ENCODE data around the gene MPP1.

The MPP1 gene

DNA sequence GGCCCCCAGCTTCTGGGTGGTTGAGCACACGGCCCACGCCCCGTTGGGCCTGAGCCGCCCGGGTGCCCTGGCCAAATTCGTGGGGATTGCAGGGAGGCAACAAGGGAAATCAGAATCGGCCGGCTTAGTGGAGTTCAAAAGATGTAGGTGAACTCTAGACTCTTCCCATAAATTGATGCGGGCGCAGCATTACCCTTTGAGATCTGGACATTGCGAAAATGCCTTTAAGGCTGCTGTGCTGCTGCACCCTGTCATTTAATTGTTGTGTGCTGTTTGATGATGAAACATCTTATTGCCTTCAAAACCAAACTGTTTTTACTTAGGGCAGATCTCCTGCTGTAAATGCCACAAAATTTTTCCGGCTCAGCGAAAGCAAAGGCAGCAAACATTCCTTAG, 409 bp upstream of the MPP1 start:
- in situ Hi-C loops (cut with HindIII; ENCODE audit: low pct_ligation_motif_present, low sequenced_read_pairs): no loop called here
- TF ChIP-seq, protein P1, sequence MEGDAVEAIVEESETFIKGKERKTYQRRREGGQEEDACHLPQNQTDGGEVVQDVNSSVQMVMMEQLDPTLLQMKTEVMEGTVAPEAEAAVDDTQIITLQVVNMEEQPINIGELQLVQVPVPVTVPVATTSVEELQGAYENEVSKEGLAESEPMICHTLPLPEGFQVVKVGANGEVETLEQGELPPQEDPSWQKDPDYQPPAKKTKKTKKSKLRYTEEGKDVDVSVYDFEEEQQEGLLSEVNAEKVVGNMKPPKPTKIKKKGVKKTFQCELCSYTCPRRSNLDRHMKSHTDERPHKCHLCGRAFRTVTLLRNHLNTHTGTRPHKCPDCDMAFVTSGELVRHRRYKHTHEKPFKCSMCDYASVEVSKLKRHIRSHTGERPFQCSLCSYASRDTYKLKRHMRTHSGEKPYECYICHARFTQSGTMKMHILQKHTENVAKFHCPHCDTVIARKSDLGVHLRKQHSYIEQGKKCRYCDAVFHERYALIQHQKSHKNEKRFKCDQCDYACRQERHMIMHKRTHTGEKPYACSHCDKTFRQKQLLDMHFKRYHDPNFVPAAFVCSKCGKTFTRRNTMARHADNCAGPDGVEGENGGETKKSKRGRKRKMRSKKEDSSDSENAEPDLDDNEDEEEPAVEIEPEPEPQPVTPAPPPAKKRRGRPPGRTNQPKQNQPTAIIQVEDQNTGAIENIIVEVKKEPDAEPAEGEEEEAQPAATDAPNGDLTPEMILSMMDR (IDR thresholded peaks at IDR 0.05; ENCODE audit: low read depth, low read length, missing control alignments): no peak
- DNase-seq: no peak
- Histone ChIP-seq H3K27ac (no peak overlapping the region), H3K4me3 (ENCODE audit: low read depth, low read length) (peak overlapping the region; percentile 54), H3K27me3 (replicated peaks) (no peaks in the 10 kb centered on the region), H3K36me3 (replicated peaks) (no peaks in the 10 kb centered on the region)

DNA sequence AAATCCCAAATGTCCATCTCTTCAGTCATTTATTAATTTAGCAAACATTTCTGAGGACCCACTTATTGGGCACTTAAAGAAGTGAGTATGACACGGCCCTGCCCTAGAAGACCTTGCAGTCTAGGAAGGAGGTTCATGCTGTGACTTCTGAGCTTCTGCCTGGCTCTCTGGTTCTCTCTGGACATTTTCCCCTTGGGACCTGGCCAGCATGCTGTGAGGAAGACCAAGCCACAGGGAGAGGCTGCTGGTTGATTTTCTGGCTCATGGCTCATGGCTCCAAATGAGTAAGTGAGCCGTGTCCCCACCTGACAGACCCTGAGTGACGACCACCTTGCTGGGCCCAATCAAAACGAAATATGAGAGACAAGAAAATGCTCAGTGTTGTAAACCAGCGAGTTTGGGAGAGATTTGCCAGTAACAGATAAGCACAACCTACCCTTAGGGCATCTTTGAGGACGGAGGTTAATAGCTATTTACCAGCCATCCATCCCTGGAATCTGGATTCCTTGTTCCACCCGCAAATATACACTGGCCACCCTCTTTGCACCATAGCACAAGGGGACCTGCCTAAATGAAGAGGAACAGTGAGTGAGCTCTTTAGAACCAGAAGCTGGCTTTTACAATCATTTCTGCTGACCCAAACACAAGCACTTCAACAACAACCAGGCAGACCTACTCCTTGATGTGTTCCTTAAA, 876 bp downstream of the MPP1 start:
- Histone ChIP-seq H3K27me3 (replicated peaks) (no peaks in the 10 kb centered on the region), H3K27ac (no peak overlapping the region), H3K4me3 (ENCODE audit: low read depth, low read length) (peak overlapping the region; percentile 72), H3K36me3 (replicated peaks) (no peaks in the 10 kb centered on the region)
- in situ Hi-C loops (cut with HindIII; ENCODE audit: low pct_ligation_motif_present, low sequenced_read_pairs): no loop called here
- no peak for DNase-seq
- TF ChIP-seq, protein P1 (IDR thresholded peaks at IDR 0.05; ENCODE audit: low read depth, low read length, missing control alignments): no peak

DNA sequence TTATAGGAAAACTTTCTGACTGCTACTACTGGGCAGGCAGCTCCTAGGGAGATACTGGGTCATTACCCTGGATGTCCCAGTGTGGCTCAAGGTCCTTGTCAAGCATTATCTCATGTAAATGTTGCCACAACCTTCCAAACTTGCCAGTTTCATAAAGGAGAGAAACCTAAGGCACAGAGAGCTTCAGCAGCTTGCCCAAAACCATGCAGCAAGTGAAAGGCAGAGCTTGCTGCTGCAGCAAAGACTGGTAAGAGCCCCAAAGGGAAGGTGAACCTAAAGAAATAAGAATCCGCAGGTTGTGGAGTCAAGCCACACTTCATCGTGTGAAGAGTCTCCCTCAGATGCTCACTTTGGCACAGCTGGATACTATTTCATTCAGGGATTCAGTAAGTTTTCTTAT, 2.3 kb downstream of the MPP1 start:
- no peaks in the 10 kb centered on the region for H3K27me3 ChIP-seq (replicated peaks)
- no peak for DNase-seq
- H3K36me3 ChIP-seq (replicated peaks): no peaks in the 10 kb centered on the region
- in situ Hi-C loops (cut with HindIII; ENCODE audit: low pct_ligation_motif_present, low sequenced_read_pairs): no loop called here
- no peak overlapping the region for H3K27ac ChIP-seq
- no peak overlapping the region for H3K4me3 ChIP-seq (ENCODE audit: low read depth, low read length)
- TF ChIP-seq, protein P1 (IDR thresholded peaks at IDR 0.05; ENCODE audit: low read depth, low read length, missing control alignments): no peak

DNA sequence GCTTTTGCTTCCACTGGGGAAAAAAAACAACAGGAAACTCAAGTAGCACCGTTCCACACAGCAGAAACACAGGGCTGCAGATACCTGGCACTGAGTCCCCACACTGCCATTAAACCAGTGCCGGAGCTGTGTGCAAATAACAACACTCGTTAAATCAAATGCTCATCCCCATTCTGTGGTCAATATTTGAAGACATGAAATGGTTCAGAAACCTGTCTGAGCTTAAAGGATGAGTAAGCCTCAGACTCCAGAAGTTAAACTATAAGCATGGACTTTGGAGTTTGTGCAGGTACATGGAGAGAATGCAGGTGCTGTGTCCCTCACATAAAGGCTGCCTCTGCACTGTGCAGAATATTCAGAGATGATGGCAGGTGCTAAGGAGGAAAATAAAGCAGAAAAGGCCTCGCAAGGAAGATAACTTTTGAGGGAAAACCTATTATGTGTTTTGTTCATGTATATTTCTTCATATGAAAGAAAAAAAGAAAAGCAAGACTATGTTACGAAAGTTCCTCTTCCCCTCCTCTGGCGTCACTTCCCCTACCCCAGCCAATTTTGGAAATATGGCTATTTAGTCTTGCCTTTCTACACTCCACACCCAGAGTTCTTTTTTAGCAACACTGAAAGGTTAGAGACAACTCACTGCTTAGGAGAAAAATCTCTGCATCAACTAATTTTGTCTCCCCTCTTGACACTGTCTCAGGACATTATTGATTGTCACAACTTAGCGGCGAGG, 4.6 kb downstream of the MPP1 start:
- Histone ChIP-seq H3K36me3 (replicated peaks) (no peaks in the 10 kb centered on the region), H3K4me3 (ENCODE audit: low read depth, low read length) (no peak overlapping the region), H3K27ac (no peak overlapping the region), H3K27me3 (replicated peaks) (no peaks in the 10 kb centered on the region)
- in situ Hi-C loops (cut with HindIII; ENCODE audit: low pct_ligation_motif_present, low sequenced_read_pairs): no loop called here
- no peak for DNase-seq
- TF ChIP-seq, protein P1 (IDR thresholded peaks at IDR 0.05; ENCODE audit: low read depth, low read length, missing control alignments): no peak

DNA sequence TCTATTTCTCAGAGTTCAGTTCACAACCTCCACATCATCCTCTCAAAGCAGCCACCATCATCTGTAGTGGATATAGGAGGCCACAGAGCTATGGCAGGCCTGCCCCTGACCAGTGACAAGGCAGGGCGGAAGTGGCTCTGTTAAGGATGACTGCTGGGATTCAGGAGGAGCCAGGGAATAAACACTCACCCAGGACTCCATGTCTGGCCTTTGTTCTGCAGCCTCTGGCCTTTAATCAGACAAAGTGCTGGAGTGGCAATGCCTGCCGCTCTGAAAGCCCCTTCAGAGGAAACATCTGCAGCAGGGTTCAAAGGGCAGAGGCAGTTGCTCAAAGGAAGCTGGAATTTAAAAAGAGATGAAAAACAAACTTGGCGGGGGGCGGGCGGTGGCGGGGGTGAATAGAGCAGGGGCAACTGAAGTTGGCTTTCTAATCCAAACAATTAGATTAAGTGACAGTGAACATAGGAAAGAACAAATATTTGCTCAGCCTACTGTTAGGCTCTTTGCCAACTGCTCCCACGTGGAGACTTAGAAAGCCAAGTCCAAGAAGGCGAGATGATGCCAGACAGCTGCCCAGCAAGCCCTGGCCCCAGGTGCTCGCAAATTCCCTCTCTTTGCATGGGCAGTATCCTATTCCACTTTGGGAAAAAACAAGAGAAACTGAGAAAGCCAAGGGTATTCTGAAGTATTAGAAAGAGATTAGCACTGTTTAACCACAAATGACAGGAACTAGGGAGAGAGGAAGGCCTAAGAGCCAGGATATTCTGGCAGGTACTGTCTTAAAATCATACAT, 5.5 kb downstream of the MPP1 start:
- Histone ChIP-seq H3K4me3 (ENCODE audit: low read depth, low read length) (no peak overlapping the region), H3K36me3 (replicated peaks) (no peaks in the 10 kb centered on the region), H3K27ac (peak overlapping the region; percentile 84), H3K27me3 (replicated peaks) (no peaks in the 10 kb centered on the region)
- in situ Hi-C loops (cut with HindIII; ENCODE audit: low pct_ligation_motif_present, low sequenced_read_pairs): no loop called here
- DNase-seq: no peak
- TF ChIP-seq, protein P1 (IDR thresholded peaks at IDR 0.05; ENCODE audit: low read depth, low read length, missing control alignments): no peak

Measured in brain microvascular endothelial cell (primary cell).